Fibroblast of mammary gland (primary cell): Measurements from ENCODE around the gene GRK5.

Experiments
- DNase-seq: peaks from one replicate; pipeline ENCODE4 v3.0.0-alpha.2; 2010; ENCODE audit warnings: low read depth
- H3K4me3 ChIP-seq: 2 replicates; pipeline ENCODE4 v1.5.1; 2011; ENCODE audit warnings: low read depth, mild to moderate bottlenecking, low read length, moderate library complexity; ENCODE audit not compliant: control insufficient read depth
- TF ChIP-seq, protein P1 (sequence below): conservative IDR thresholded peaks from 2 replicates; pipeline ENCODE4 v1.5.1; 2011; ENCODE audit warnings: low read depth, low read length, inconsistent platforms; ENCODE audit not compliant: control insufficient read depth, insufficient read depth

The GRK5 gene

GRCh38 chr10:119444866-119445265, 237.5 kb downstream of the GRK5 start:
- H3K4me3 ChIP-seq, result no peak overlapping the region
- DNase-seq, result no peak
- TF ChIP-seq, protein P1, sequence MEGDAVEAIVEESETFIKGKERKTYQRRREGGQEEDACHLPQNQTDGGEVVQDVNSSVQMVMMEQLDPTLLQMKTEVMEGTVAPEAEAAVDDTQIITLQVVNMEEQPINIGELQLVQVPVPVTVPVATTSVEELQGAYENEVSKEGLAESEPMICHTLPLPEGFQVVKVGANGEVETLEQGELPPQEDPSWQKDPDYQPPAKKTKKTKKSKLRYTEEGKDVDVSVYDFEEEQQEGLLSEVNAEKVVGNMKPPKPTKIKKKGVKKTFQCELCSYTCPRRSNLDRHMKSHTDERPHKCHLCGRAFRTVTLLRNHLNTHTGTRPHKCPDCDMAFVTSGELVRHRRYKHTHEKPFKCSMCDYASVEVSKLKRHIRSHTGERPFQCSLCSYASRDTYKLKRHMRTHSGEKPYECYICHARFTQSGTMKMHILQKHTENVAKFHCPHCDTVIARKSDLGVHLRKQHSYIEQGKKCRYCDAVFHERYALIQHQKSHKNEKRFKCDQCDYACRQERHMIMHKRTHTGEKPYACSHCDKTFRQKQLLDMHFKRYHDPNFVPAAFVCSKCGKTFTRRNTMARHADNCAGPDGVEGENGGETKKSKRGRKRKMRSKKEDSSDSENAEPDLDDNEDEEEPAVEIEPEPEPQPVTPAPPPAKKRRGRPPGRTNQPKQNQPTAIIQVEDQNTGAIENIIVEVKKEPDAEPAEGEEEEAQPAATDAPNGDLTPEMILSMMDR, result no peak

GRCh38 chr10:119445311-119445934, 238.1 kb downstream of the GRK5 start:
- TF ChIP-seq, protein P1, result peak; percentile 94
- DNase-seq, result peak; percentile 80
- no peak overlapping the region for H3K4me3 ChIP-seq

- TF ChIP-seq, protein P1, result no peak
- no peak overlapping the region for H3K4me3 ChIP-seq
- DNase-seq, result no peak
Observed at GRCh38 chr10:119445935-119446317, 238.6 kb downstream of the GRK5 start.

DNA sequence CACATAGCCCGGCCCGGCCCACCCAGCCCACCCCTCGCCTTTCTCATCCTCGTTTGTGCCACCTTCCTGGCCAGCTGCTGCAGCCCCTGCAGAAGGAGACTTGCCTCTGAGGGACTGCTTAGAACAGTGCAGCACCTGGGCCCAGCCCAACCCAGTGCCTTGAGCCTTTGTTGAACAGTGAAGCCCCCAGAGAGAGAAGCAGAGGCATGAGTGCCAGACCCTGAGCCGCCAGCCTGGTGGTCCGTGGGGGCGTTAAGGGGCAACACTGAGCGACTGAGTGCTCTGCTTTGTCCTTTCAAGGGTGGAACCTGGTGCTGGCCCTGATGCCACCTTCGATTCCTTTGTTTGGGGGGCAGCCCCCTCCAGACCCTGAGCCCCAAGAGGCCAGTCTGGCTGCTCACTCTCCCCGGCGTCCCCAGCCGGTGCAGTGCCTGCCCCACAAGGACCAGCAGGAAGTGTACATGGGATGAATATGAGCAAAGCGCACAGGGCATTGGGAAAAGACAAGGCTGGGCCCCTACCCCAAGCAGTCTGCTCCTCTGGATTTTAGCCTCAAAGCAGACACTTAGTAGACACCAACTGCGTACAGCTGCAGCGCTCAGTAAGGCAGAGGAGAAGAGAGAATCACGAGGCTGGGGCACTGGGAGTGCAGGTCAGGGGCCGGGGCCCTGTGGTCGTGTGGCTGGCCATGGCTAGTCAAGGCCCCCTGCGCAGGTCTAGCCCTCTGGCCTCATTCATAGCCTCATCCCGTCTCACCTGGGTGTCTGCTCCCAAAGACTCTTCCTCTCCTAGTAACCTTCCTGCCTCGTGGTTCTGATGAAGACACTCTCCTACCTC, 239.3 kb downstream of the GRK5 start:
- DNase-seq, result no peak
- TF ChIP-seq, protein P1, result no peak
- H3K4me3 ChIP-seq, result no peak overlapping the region

DNA sequence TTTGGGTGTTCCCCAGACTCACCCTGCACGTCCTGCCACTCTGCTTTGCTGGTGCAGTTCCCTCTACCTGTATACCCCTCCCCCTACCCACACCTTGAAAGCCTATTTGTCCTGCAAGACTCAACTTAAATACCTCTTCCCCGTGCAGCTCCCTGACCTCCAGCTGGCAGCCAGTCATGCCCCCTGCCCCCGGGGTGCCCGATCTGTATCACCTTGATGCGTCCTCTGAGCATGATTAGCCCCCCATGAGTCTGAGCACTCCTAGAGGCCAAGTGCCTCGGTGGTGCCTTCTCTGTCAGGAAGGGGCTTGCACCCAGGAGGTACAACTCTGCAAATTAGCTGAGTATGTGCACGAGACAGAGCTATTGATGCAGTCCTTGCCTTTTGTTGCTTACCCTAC, 240.1 kb downstream of the GRK5 start:
- DNase-seq, result no peak
- H3K4me3 ChIP-seq, result no peak overlapping the region
- TF ChIP-seq, protein P1, result no peak

- H3K4me3 ChIP-seq, result no peak overlapping the region
- TF ChIP-seq, protein P1, result no peak
Observed at GRCh38 chr10:119447823-119448546, 240.6 kb downstream of the GRK5 start.

More at GRCh38 chr10:119447823-119448546, 240.6 kb downstream of the GRK5 start:
- peak; percentile 28 for DNase-seq
